Naive thymus-derived CD8-positive, alpha-beta T cell (primary cell): ENCODE measurements around the gene GNAI2. TPM values are rescaled to one million over a fixed set of nuclear protein-coding genes. Genes with fewer than 3 reads are reported as not detected.

ENCODE experiments used
- ATAC-seq, 2 donors: fragments of 150-1000 bp; cut with Tn5 transposase in 1 of 2; sonication (Bioruptor Pico), chemical (Tn5 transposase) in 1 of 2; 1 replicate in 1 of 2; 2 replicates in 1 of 2; pipeline ENCODE4 v1.10.0; 2021; ENCODE audit warnings: mild to moderate bottlenecking in 2 of 2, moderate library complexity in 2 of 2
- POLR2A ChIA-PET: fragments of 350-600 bp; sonication (Branson Sonifier 250); formaldehyde crosslinking; loops from one replicate; lab custom pipeline; 2021; ENCODE audit warnings: antibody characterized with exemption; lab: Charles Lee
- DNase-seq, 10 donors: peaks; one replicate each; pipeline versions ENCODE4 v3.0.0 to v3.0.0-alpha.2; 2020 to 2022
- H3K27ac Mint-ChIP-seq, 10 donors: one replicate each; pipeline ENCODE4 v1.8.0; 2020 to 2022; ENCODE audit warnings: mild to moderate bottlenecking in 10 of 10, mixed read lengths in 10 of 10, moderate library complexity in 4 of 10, inconsistent platforms in 1 of 10
- H3K27me3 Mint-ChIP-seq, 5 donors: one replicate each; pipeline ENCODE4 v1.8.0; 2021 to 2022; ENCODE audit warnings: mixed read lengths in 5 of 5
- H3K36me3 Mint-ChIP-seq, 3 donors: one replicate each; pipeline ENCODE4 v1.8.0; 2020 to 2022; ENCODE audit warnings: mixed read lengths in 3 of 3, mild to moderate bottlenecking in 2 of 3, inconsistent platforms in 1 of 3
- H3K4me1 Mint-ChIP-seq, 4 donors: one replicate each; pipeline ENCODE4 v1.8.0; 2021 to 2022; ENCODE audit warnings: mixed read lengths in 4 of 4
- H3K4me3 Mint-ChIP-seq, 10 donors: one replicate each; pipeline ENCODE4 v1.8.0; 2020 to 2022; ENCODE audit warnings: mild to moderate bottlenecking in 10 of 10, mixed read lengths in 10 of 10, moderate library complexity in 6 of 10, inconsistent platforms in 1 of 10
- H3K9me3 Mint-ChIP-seq, 9 donors: one replicate each; pipeline ENCODE4 v1.8.0; 2020 to 2022; ENCODE audit warnings: mixed read lengths in 9 of 9, mild to moderate bottlenecking in 3 of 9, inconsistent platforms in 1 of 9, moderate library complexity in 1 of 9
- polyA plus RNA-seq, 3 donors: library from polyadenylated mRNA; unstranded; fragments of 300-500 nt; fragmentation: Illumina TruSeq; gene quantifications; one replicate each; pipeline ENCODE4 v1.2.3, GENCODE V29; 2021
- total RNA-seq, 8 experiments: library from RNA in 2 of 8; stranded (reverse) in 2 of 8; gene quantifications; one replicate each; pipeline ENCODE4 v1.2.3 and lab custom pipeline; 2021 to 2026

The GNAI2 gene
- total and polyA plus RNA-seq, 5 experiments from 2014 or later, result 253 to 534 (median 405) TPM

GRCh38 chr3:50194903-50195500 lies 41.0 kb upstream of the GNAI2 start:
- H3K27me3 Mint-ChIP-seq, result peaks cover 0 to 21% (median 7%) of the 10 kb centered on the region in 5 donors
- peak in 1 of 10 donors; percentile 52 for DNase-seq
- POLR2A ChIA-PET, result interaction anchor here (0.9 to 5.5 kb wide), 8 partner anchors 10 to 129 kb away, joined by 3 to 48 read pairs (median 3); partner anchors contain the start of gene SLC38A3
- ATAC-seq, result peak; percentile 55 to 85
- no peaks in the 10 kb centered on the region for H3K9me3 Mint-ChIP-seq
- no peaks in the 10 kb centered on the region for H3K36me3 Mint-ChIP-seq
- H3K4me3 Mint-ChIP-seq, result peak overlapping the region; percentile 36 to 79 (median 66)
- H3K4me1 Mint-ChIP-seq, result peaks cover 4 to 15% (median 11%) of the 10 kb centered on the region in 4 donors
- H3K27ac Mint-ChIP-seq, result peak overlapping the region in 8 of 10 donors; percentile 55 to 93 (median 80)

- Mint-ChIP-seq H3K4me3 (peak overlapping the region in 3 of 10 donors; percentile 29 to 63 (median 62)), H3K36me3 (no peaks in the 10 kb centered on the region), H3K27ac (peak overlapping the region in 4 of 10 donors; percentile 6 to 73 (median 64)), H3K4me1 (peaks cover 4 to 15% (median 11%) of the 10 kb centered on the region in 4 donors), H3K27me3 (peaks cover 4 to 22% (median 8%) of the 10 kb centered on the region in 5 donors), H3K9me3 (no peaks in the 10 kb centered on the region)
- POLR2A ChIA-PET, result interaction anchor here (0.9 to 5.5 kb wide), 4 partner anchors 23 to 51 kb away, joined by 3 to 48 read pairs (median 3); no protein-coding TSS in a partner anchor
- ATAC-seq (no peak), DNase-seq (peak in 1 of 10 donors; percentile 59)
Observed at GRCh38 chr3:50195501-50196252, 40.3 kb upstream of the GNAI2 start.

DNA sequence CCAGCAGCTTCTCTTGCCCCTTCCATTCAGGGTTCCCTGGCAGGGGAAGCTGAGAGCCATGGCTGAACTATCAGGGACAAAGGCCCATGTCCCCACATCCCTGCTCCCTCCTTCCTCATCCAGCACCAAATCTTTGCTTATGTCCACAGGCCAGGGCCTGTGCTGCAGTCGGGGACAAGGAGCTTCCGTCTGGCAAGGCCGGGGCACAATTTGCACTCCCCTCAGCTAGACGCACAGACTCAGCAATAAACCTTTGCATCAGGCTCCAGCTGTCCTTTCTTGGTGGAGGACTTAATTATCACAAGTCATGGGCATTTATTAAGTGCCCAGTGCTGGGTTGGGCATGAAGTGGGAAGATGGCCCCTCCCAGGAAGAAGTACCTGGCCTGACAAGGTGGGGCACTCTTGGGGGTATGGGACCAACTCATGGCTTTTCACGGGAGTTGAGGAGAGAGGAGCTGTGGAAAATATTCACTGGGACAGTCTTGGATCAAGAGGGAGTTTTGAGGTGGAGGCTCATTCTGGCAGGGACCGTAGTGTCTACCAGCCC lies 39.7 kb upstream of the GNAI2 start:
- Mint-ChIP-seq H3K4me3 (no peak overlapping the region), H3K27ac (peak overlapping the region in 3 of 10 donors; percentile 7 to 87 (median 9)), H3K36me3 (no peaks in the 10 kb centered on the region), H3K27me3 (peaks cover 11 to 28% (median 13%) of the 10 kb centered on the region in 5 donors), H3K4me1 (peaks cover 6 to 15% (median 11%) of the 10 kb centered on the region in 4 donors), H3K9me3 (no peaks in the 10 kb centered on the region)
- DNase-seq (peak in 1 of 10 donors; percentile 9), ATAC-seq (no peak)
- POLR2A ChIA-PET, result interaction anchor here (0.9 to 1.3 kb wide), 2 partner anchors 23 to 50 kb away, joined by 3 read pairs; no protein-coding TSS in a partner anchor

DNA sequence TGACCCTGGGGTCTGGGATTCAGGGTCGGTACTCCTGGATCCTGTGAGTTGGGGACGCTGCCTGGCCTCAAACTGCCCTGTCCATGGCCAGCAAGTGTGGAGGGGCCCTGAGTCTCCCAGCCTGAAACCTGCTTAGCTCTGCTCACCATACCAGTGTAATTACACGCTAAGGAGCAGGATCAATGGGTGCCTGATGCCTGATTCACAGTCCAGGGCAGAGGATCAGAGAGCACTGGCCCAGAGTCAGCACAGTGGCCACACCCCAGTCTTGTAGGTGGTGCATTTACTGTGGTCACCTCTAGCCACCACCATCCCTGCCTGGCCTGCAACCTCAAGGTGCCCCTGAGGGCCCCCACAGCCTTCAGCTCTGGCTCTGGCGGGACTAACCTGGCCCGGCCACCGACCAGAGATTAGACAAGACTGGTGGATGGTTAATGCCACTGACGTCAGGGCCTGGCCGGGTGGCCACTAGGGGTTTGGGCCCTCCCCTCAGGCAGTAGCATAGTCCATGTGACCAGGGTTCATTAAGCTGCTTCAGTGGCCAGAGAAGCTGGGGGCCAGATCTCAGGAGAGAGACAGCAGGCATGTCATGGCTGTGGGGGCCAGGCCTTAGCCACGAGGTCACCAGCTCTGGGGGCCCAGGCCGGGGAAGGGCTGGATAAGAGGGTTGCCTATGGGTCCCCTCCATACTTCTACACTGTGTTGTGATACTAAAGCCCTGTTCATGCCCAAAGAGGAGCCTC lies 34.3 kb upstream of the GNAI2 start:
- POLR2A ChIA-PET, result no interaction called here
- no peak overlapping the region for H3K4me3 Mint-ChIP-seq
- ATAC-seq, result no peak
- peak in 1 of 10 donors; percentile 52 for DNase-seq
- no peak overlapping the region for H3K27ac Mint-ChIP-seq
- H3K36me3 Mint-ChIP-seq, result no peaks in the 10 kb centered on the region
- peaks cover 0 to 1% (median 0%) of the 10 kb centered on the region in 9 donors for H3K9me3 Mint-ChIP-seq
- peaks cover 0 to 15% (median 3%) of the 10 kb centered on the region in 4 donors for H3K4me1 Mint-ChIP-seq
- H3K27me3 Mint-ChIP-seq, result peaks cover 16 to 51% (median 36%) of the 10 kb centered on the region in 5 donors

DNA sequence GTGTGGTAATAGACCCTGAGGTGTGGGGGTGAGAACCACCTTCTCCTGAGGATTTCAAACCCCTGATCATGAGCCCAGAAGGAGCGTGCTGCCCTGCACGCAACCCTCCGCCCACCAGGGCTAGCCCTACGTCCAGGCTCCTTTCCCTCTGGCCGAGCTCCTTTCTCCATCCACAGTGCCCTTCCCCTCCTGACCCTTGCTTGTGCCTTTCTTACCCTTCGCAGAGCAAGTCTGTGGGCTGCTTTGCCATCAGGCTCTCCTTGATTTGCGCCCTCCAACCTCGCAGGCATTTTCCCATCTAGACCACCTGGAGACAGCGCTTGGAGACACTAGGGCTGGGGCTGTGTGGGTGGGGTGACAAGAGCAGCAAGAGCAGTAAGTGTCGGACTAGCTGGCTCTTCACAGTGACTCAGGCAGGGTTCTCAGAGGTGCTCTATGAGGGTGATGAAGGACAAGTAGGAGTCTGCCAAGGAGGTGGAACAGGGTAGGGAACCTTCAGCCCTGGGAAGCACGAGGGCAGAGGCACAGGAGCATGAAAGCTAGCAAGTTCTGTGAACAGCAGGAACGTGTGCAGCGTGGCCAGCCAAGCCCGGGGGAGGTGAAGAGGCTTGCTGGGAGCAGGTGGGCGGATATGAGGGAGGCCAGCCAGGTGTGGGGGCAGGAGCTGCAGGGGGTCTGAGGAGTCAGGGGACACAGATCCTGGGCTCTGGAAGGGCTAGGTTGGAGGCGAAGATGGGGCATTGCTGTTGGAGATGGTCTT lies 33.5 kb upstream of the GNAI2 start:
- POLR2A ChIA-PET, result no interaction called here
- peak overlapping the region in 3 of 10 donors; percentile 5 to 59 (median 43) for H3K4me3 Mint-ChIP-seq
- ATAC-seq (no peak), DNase-seq (peak in 1 of 10 donors; percentile 54)
- H3K36me3 Mint-ChIP-seq, result no peaks in the 10 kb centered on the region
- peaks cover 0 to 15% (median 3%) of the 10 kb centered on the region in 4 donors for H3K4me1 Mint-ChIP-seq
- peaks cover 16 to 54% (median 36%) of the 10 kb centered on the region in 5 donors for H3K27me3 Mint-ChIP-seq
- H3K9me3 Mint-ChIP-seq, result peaks cover 0 to 1% (median 0%) of the 10 kb centered on the region in 9 donors
- H3K27ac Mint-ChIP-seq, result peak overlapping the region in 3 of 10 donors; percentile 60 to 69 (median 65)

GRCh38 chr3:50203113-50203808 lies 32.7 kb upstream of the GNAI2 start:
- POLR2A ChIA-PET, result no interaction called here
- Mint-ChIP-seq H3K36me3 (no peaks in the 10 kb centered on the region), H3K9me3 (peaks cover 0 to 1% (median 0%) of the 10 kb centered on the region in 9 donors), H3K4me1 (peaks cover 0 to 15% (median 3%) of the 10 kb centered on the region in 4 donors), H3K4me3 (peak overlapping the region in 3 of 10 donors; percentile 5 to 59 (median 43)), H3K27ac (peak overlapping the region in 4 of 10 donors; percentile 28 to 60 (median 38)), H3K27me3 (peaks cover 16 to 54% (median 36%) of the 10 kb centered on the region in 5 donors)
- DNase-seq, result peak in 1 of 10 donors; percentile 27
- no peak for ATAC-seq

GRCh38 chr3:50203809-50204803 lies 31.9 kb upstream of the GNAI2 start:
- POLR2A ChIA-PET, result interaction anchor here (1.7 kb wide), 1 partner anchor 10 kb away, joined by 7 read pairs; no protein-coding TSS in a partner anchor
- Mint-ChIP-seq H3K36me3 (no peaks in the 10 kb centered on the region), H3K9me3 (peaks cover 0 to 1% (median 0%) of the 10 kb centered on the region in 9 donors), H3K4me1 (peaks cover 0 to 15% (median 4%) of the 10 kb centered on the region in 4 donors), H3K27ac (peak overlapping the region in 2 of 10 donors; percentile 34 to 43), H3K27me3 (peaks cover 16 to 56% (median 39%) of the 10 kb centered on the region in 5 donors), H3K4me3 (peak overlapping the region in 2 of 10 donors; percentile 44 to 56)
- DNase-seq (no peak), ATAC-seq (no peak)

DNA sequence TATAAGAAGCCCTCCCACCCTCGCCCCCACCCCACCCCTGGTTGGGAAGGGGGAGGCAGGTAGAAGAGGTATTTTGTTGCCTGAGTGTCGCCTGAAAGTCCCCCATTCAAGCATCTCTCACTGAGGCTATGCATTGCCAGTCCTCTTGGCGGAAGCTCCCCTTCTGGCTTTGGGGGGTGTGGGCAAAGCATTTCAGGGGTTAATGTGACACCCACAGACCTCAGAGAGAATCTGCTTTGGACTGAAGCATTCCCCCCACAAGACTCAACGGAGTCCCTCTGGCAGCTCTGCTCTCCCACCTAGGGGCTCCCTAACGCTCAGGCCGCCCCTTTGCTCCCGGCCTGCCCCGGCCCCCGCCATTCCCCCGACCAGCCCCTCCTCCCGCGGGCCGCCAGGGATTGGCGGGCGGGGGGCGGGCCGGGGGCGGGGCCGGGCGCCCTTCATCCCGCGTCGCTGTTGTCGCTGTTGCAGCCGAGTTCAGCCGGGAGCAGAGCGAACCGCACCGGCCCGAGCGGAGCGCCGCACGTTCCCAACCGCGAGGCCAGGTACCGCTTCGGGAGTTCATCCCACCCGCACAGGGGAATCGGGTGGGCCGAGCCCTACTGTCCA lies 31.1 kb upstream of the GNAI2 start, which contains the start of gene SLC38A3:
Gene SLC38A3, plus strand, starts transcription at position 468 of the 609 bp plus-strand sequence. CDS start 8,929 bp downstream, outside the sequence.
- peak in 4 of 10 donors; percentile 27 to 37 (median 31) for DNase-seq
- Mint-ChIP-seq H3K4me3 (peak within 1 kb of the TSS in 8 of 10 donors; percentile 40 to 74 (median 54)), H3K27ac (peak within 1 kb of the TSS in 1 of 10 donors; percentile 56), H3K36me3 (no peaks in the 10 kb centered on the region), H3K27me3 (peaks cover 14 to 54% (median 37%) of the 10 kb centered on the region in 5 donors), H3K4me1 (peaks cover 0 to 15% (median 4%) of the 10 kb centered on the region in 4 donors), H3K9me3 (peaks cover 0 to 1% (median 0%) of the 10 kb centered on the region in 9 donors)
- POLR2A ChIA-PET, result interaction anchor here (1.7 kb wide), 1 partner anchor 11 kb away, joined by 7 read pairs; no protein-coding TSS in a partner anchor
- peak; percentile 55 to 68 for ATAC-seq
